Measurements from ENCODE around the gene PSPC1. TPM values are rescaled to one million over a fixed set of nuclear protein-coding genes. Genes with fewer than 3 reads are reported as not detected.
A peak's percentile ranks its signal among the peaks of the same experiment; 100 is the strongest.
"Not testable (repeated sequence)": the region's sequence is repeated elsewhere in the genome, so short reads cannot be mapped to it uniquely, and the experiment has no call there.

The PSPC1 gene, protein sequence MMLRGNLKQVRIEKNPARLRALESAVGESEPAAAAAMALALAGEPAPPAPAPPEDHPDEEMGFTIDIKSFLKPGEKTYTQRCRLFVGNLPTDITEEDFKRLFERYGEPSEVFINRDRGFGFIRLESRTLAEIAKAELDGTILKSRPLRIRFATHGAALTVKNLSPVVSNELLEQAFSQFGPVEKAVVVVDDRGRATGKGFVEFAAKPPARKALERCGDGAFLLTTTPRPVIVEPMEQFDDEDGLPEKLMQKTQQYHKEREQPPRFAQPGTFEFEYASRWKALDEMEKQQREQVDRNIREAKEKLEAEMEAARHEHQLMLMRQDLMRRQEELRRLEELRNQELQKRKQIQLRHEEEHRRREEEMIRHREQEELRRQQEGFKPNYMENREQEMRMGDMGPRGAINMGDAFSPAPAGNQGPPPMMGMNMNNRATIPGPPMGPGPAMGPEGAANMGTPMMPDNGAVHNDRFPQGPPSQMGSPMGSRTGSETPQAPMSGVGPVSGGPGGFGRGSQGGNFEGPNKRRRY
- 25.3 TPM for total RNA-seq
- long read RNA-seq, transcript PSPC1-201 (9 exons, 2,407 nt): major isoform, 30 of 42 reads
- long read RNA-seq, transcript PSPC1-203 (8 exons, 1,647 nt): minor isoform, 6 of 42 reads
- long read RNA-seq, partial matches to known transcripts: 1 of 42 reads
- long read RNA-seq, other reads (novel, unspliced or antisense): 2 of 42 reads

DNA sequence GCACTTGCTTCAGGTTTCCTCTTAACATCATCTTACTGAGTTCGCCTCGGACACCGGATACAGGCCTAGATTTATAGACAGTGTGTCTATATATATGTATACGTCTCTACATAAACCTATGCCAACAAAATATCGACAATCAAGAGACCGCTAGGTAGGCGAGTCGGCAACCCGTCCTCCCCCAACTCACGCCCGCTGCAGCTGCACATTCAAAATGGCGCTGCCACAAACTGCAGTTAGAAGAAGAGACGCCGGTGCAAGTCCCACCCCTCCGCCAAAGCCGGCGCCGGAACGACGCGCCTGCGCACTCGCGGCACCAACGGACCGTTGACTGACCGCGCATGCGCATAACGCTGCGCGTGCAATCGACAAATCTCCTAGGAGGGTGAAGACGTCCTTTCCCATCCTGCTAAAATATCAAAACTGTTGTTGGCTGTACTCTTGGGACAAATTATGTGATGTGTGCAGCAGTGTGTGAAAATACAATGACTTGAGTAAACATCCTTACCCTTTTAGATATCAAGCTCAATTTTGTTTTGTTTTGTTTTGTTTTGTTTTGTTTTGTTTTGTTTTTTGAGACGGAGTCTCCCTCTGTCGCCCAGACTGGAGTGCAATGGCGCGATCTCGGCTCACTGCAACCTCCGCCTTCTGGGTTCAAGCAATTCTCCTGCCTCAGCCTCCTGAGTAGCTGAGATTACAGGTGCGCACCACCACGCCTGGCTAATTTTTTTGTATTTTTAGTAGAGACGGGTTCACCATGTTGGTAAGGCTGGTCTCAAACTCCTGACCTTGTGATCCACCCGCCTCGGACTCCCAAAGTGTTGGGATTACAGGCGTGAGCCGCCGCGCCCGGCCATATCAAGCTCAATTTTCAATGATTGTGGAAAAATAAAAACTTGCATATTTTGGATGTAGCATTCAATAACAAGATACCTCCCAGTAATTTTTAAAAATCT lies at the start of gene PSPC1:
PSPC1 (minus strand) TSS at position 219 of the 956 bp plus-strand sequence; CDS start at position 31, 188 bp downstream.
- peak within 1 kb of the TSS; percentile 96 for H3K27ac ChIP-seq (replicated peaks)
- H3K9me3 ChIP-seq (replicated peaks); H3K36me3 ChIP-seq; intact Hi-C loops (cut with micrococcal nuclease); H3K27me3 ChIP-seq (ENCODE audit: low read depth): not testable (repeated sequence)
- DNase-seq: peak; percentile 92
- peaks cover 21% of the 10 kb centered on the region for H3K4me1 ChIP-seq
- peak within 1 kb of the TSS; percentile 96 for H3K4me3 ChIP-seq

DNA sequence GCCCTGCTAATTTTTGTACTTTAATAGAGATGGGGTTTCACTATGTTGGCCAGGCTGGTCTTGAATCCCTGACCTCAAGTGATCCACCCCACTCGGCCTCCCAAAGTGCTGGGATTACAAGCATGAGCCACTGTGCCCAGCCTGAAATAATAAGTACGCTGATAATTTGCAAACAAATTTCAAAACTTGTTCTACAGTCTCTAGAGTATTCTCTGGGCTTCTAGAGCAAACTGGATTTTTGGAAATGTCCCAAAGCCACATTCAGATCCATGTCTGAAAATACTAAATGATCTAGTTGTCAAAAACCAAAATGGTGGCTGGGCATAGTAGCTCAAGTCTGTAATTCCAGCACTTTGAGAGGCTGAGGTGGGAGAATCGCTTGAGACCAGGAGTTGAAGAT lies 39.9 kb upstream of the PSPC1 start:
- Histone ChIP-seq H3K4me3 (no peak overlapping the region), H3K36me3 (peaks cover 70% of the 10 kb centered on the region)

DNA sequence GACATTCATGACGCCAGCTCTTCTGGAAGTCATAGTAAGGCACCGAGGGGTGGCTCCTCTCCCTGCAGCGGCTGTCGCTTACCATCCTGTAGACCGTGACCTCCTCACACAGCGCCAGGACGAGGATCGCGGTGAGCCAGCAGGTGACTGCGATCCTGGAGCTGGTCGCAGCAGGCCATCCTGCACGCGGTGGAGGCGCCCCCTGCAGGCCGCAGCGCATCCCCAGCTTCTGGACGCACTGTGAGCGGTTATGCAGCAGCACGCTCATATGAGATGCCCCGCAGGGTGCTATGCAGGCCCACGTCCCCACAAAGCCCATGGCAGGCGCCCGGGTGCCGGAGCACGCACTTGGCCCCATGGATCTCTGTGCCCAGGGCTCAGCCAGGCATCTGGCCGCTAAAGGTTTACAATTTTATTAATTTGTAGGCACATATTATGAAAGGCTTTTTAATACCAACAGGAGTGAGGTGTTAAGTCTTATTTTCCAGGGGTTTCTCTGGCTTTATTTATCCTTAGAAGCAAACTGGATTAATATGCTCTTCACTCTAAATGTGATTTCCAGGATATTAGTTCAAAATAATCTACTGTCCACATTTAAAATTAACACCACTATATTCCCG lies 35.6 kb upstream of the PSPC1 start:
- Histone ChIP-seq H3K9me3 (replicated peaks) (no peaks in the 10 kb centered on the region), H3K4me1 (no peaks in the 10 kb centered on the region), H3K27me3 (ENCODE audit: low read depth) (no peaks in the 10 kb centered on the region), H3K27ac (replicated peaks) (no peak overlapping the region), H3K4me3 (no peak overlapping the region), H3K36me3 (peaks cover 35% of the 10 kb centered on the region)
- intact Hi-C loops (cut with micrococcal nuclease): no loop called here
- TF ChIP-seq, protein P1, sequence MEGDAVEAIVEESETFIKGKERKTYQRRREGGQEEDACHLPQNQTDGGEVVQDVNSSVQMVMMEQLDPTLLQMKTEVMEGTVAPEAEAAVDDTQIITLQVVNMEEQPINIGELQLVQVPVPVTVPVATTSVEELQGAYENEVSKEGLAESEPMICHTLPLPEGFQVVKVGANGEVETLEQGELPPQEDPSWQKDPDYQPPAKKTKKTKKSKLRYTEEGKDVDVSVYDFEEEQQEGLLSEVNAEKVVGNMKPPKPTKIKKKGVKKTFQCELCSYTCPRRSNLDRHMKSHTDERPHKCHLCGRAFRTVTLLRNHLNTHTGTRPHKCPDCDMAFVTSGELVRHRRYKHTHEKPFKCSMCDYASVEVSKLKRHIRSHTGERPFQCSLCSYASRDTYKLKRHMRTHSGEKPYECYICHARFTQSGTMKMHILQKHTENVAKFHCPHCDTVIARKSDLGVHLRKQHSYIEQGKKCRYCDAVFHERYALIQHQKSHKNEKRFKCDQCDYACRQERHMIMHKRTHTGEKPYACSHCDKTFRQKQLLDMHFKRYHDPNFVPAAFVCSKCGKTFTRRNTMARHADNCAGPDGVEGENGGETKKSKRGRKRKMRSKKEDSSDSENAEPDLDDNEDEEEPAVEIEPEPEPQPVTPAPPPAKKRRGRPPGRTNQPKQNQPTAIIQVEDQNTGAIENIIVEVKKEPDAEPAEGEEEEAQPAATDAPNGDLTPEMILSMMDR (IDR thresholded peaks at IDR 0.05; ENCODE audit: borderline replicate concordance): peak; percentile 53
- peak; percentile 32 for DNase-seq

More for the DNA sequence above, 39.9 kb upstream of the PSPC1 start:
- H3K9me3 ChIP-seq (replicated peaks): no peaks in the 10 kb centered on the region
- no peak overlapping the region for H3K27ac ChIP-seq (replicated peaks)
- no peak for DNase-seq
- no peaks in the 10 kb centered on the region for H3K27me3 ChIP-seq (ENCODE audit: low read depth)
- intact Hi-C loops (cut with micrococcal nuclease): no loop called here
- H3K4me1 ChIP-seq: no peaks in the 10 kb centered on the region
- TF ChIP-seq, protein P1 (IDR thresholded peaks at IDR 0.05; ENCODE audit: borderline replicate concordance): no peak

DNA sequence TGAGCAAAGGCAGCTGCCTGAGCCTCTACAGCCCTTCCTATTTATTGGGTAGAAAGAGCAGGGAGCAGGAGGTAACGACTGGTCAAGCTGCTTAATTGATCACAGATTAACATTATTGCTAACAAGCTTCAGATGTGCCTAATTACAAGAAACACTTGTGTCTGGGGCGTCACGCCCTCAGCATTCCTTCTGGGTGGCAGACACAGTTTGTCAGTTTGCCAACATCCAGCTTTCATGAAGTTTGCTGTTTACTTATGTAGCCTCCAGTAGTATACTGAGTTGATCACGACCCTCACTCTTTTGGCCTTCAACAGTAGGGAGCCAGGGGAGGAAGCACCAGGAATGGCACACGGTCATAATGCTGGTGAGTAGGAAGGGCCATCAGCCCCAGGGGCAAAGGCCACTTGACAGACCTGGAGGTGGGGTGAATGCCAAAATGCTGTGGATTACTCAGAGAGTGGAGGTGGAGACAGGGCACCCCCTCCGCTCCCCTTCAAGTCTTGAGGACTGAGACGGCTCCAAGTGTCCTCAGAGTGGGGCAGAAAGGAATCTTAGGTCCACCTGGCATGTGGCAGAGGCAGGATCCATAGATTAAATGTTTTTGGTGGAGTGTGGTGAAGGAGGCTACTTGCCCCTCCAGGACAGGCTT lies 34.9 kb upstream of the PSPC1 start:
- Histone ChIP-seq H3K4me1 (no peaks in the 10 kb centered on the region), H3K9me3 (replicated peaks) (no peaks in the 10 kb centered on the region), H3K27ac (replicated peaks) (no peak overlapping the region), H3K36me3 (peaks cover 30% of the 10 kb centered on the region), H3K4me3 (no peak overlapping the region), H3K27me3 (ENCODE audit: low read depth) (no peaks in the 10 kb centered on the region)
- intact Hi-C loops (cut with micrococcal nuclease): no loop called here
- DNase-seq: no peak
- TF ChIP-seq, protein P1 (IDR thresholded peaks at IDR 0.05; ENCODE audit: borderline replicate concordance): no peak

DNA sequence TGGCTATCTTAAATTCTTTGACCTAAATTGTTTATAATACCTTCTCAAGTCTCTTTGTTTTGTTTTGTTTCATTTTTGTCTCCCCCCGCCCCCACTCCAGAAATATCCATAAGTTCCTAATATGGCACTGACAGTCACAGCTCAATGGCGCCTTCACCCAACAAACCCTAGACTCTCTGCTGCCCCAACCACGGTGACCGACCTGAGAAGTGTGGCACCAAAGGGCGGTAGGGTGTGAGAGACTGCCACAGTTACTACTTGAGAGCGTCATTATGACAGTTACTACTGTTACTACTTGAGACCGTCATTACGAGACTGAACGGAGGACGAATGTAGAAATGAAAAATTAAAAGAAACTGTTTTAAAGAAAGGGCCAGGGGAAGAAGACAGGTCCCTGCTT lies 34.4 kb upstream of the PSPC1 start:
- Histone ChIP-seq H3K27ac (replicated peaks) (no peak overlapping the region), H3K9me3 (replicated peaks) (no peaks in the 10 kb centered on the region), H3K4me3 (no peak overlapping the region), H3K4me1 (no peaks in the 10 kb centered on the region), H3K27me3 (ENCODE audit: low read depth) (no peaks in the 10 kb centered on the region), H3K36me3 (peaks cover 30% of the 10 kb centered on the region)
- intact Hi-C loops (cut with micrococcal nuclease): no loop called here
- TF ChIP-seq, protein P1 (IDR thresholded peaks at IDR 0.05; ENCODE audit: borderline replicate concordance): no peak
- DNase-seq: no peak

DNA sequence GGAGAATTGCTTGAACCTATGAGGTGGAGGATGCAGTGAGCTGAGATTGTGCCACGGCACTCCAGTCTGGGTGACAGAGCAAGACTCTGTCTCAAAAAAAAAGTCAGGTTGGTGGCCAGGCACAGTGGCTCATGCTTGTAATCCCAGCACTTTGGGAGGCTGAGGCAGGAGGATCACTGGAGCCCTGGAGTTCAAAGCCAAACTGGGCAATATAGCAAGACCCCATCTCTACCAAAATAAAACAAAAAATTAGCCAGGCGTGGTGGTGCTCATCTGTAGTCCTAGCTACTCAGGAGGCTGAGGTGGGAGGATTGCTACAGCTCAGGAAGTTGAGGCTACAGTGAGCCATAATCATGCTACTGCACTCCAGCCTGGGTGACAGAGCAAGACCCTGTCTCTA lies 33.1 kb upstream of the PSPC1 start:
- H3K27ac ChIP-seq (replicated peaks); H3K4me1 ChIP-seq; H3K9me3 ChIP-seq (replicated peaks); H3K27me3 ChIP-seq (ENCODE audit: low read depth); intact Hi-C loops (cut with micrococcal nuclease); H3K4me3 ChIP-seq; DNase-seq: not testable (repeated sequence)
- peaks cover 25% of the 10 kb centered on the region for H3K36me3 ChIP-seq

Measured in left ventricle myocardium inferior (tissue), 1 donor.